ENCODE measurements around the gene TRPV2.

Gene TRPV2

DNA sequence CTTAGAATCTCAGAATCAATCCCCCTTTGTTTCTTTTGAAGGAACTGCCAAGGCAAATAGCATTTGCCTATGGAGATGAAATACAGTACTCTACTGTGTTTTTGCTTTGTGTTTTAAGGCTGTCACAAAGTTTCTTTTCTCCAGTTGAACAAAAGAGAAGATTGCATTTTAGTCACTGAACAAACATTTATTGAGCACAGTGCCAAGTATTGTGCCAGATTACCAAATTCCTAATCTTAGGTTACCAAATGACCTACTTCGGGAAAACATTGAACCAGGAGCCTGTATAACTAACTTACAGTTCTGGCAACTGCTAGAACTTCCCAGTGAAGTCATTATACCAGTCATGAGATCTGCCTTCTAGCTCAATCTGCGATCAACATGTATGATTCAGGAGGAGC lies 37.4 kb upstream of the TRPV2 start:
- Histone ChIP-seq H2BK120ac (ENCODE audit: insufficient read depth, low read length, poor library complexity) (no peak overlapping the region), H3K9ac (ENCODE audit: low read length) (no peak overlapping the region), H3K9me3 (ENCODE audit: insufficient read depth, low read depth, low read length) (no peaks in the 10 kb centered on the region), H3K79me2 (ENCODE audit: control insufficient read depth, insufficient read depth, low read length, poor library complexity) (peaks cover 7% of the 10 kb centered on the region), H2BK12ac (ENCODE audit: low read length) (no peak overlapping the region), H3K79me1 (ENCODE audit: low read length) (peaks cover 14% of the 10 kb centered on the region), H3K4me3 (ENCODE audit: low read depth, low read length) (no peak overlapping the region), H2AFZ (ENCODE audit: insufficient read depth, low read length, poor library complexity) (no peak overlapping the region), H2BK5ac (ENCODE audit: low read depth, low read length, poor library complexity) (no peak overlapping the region), H3K23ac (ENCODE audit: low read length) (no peak overlapping the region), H3K18ac (ENCODE audit: low read length) (no peak overlapping the region), H3K27me3 (ENCODE audit: insufficient read depth, low read length) (no peaks in the 10 kb centered on the region), H4K91ac (ENCODE audit: low read depth, low read length) (no peak overlapping the region), H3K4me1 (ENCODE audit: control insufficient read depth in 1 of 2, insufficient read depth in 2 of 2, low read length in 2 of 2) (peaks cover 7 to 11% of the 10 kb centered on the region in 2 experiments), H3K4ac (ENCODE audit: low read depth, low read length) (no peak overlapping the region), H3K4me2 (ENCODE audit: low read length) (no peak overlapping the region), H4K8ac (ENCODE audit: low read depth, low read length) (no peak overlapping the region), H4K12ac (ENCODE audit: low read depth, low read length) (no peak overlapping the region), H3K14ac (ENCODE audit: low read length) (no peak overlapping the region), H3K36me3 (ENCODE audit: control insufficient read depth in 1 of 2, insufficient read depth in 2 of 2, low read length in 2 of 2) (peaks cover 12% of the 10 kb centered on the region in 2 experiments), H3K27ac (ENCODE audit: low read depth, low read length) (no peak overlapping the region), H2AK5ac (ENCODE audit: low read length) (no peak overlapping the region)
- no CpG with 5 or more reads among the region's 2 CpGs for WGBS (ENCODE audit: extremely low coverage, insufficient coverage, insufficient read length)
- DNase-seq = no peak

DNA sequence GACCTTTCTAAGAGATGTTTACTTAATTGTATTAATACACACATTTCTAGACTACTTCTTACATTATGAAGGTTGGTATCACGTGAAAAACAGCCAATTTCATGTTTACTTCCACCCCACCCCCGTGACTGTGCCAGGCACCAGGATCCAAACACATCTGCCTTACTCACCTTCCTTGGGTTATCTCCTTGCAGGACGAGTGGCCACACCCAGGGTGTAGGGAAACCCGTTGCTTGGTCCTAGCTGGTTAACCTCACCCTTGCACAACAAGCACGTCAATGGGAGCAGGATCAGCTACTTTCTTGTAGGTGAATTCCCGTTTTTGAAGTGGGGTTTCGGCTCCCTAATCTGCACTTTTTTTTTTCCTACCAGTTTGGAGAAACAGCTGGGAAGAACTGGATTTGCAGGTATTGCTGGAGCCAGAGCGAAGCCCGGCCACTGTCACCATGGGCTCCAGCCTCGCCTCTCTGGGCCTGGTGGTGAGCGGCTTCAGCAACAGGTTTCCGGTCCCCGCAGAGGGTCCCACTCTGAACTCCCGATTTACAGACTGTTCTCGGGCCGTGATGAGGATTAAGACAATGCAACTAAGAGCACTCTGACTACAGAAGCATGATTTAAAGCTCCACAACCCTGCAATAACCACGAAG lies 36.6 kb upstream of the TRPV2 start:
- Histone ChIP-seq H2AK5ac (ENCODE audit: low read length) (peak overlapping the region; percentile 41), H3K4me2 (ENCODE audit: low read length) (no peak overlapping the region), H2BK5ac (ENCODE audit: low read depth, low read length, poor library complexity) (no peak overlapping the region), H3K36me3 (ENCODE audit: control insufficient read depth in 1 of 2, insufficient read depth in 2 of 2, low read length in 2 of 2) (peaks cover 13 to 20% of the 10 kb centered on the region in 2 experiments), H2BK120ac (ENCODE audit: insufficient read depth, low read length, poor library complexity) (no peak overlapping the region), H3K79me2 (ENCODE audit: control insufficient read depth, insufficient read depth, low read length, poor library complexity) (peaks cover 7% of the 10 kb centered on the region), H4K12ac (ENCODE audit: low read depth, low read length) (no peak overlapping the region), H3K27ac (ENCODE audit: low read depth, low read length) (no peak overlapping the region), H2BK12ac (ENCODE audit: low read length) (peak overlapping the region; percentile 30), H3K18ac (ENCODE audit: low read length) (no peak overlapping the region), H2AFZ (ENCODE audit: insufficient read depth, low read length, poor library complexity) (no peak overlapping the region), H3K9ac (ENCODE audit: low read length) (no peak overlapping the region), H3K27me3 (ENCODE audit: insufficient read depth, low read length) (no peaks in the 10 kb centered on the region), H3K79me1 (ENCODE audit: low read length) (peaks cover 14% of the 10 kb centered on the region), H3K23ac (ENCODE audit: low read length) (no peak overlapping the region), H3K4ac (ENCODE audit: low read depth, low read length) (no peak overlapping the region), H3K4me1 (ENCODE audit: control insufficient read depth in 1 of 2, insufficient read depth in 2 of 2, low read length in 2 of 2) (peaks cover 9 to 11% of the 10 kb centered on the region in 2 experiments), H4K91ac (ENCODE audit: low read depth, low read length) (no peak overlapping the region), H3K14ac (ENCODE audit: low read length) (no peak overlapping the region), H3K4me3 (ENCODE audit: low read depth, low read length) (no peak overlapping the region), H3K9me3 (ENCODE audit: insufficient read depth, low read depth, low read length) (no peaks in the 10 kb centered on the region), H4K8ac (ENCODE audit: low read depth, low read length) (no peak overlapping the region)
- no peak for DNase-seq
- WGBS (ENCODE audit: extremely low coverage, insufficient coverage, insufficient read length) = no CpG with 5 or more reads among the region's 17 CpGs

DNA sequence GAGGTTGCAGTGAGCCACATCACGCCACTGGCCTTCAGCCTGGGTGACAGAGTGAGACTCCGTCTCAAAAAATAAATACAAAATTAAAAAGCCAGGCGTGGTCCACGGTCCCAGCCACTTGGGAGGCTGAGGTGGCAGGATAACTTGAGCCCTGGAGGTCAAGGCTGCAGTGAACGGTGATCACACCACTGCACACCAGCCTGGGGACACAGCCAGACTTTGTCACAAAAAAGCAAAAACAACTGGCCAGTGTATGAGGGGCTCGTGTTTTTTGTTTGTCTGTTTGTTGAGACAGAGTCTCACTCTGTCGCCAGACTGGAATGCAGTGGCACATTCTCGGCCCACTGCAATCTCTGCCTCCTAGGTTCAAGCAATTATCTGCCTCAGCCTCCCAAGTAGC lies 35.7 kb upstream of the TRPV2 start:
- H3K9me3 ChIP-seq (ENCODE audit: insufficient read depth, low read depth, low read length) = no peaks in the 10 kb centered on the region
- H2BK120ac ChIP-seq (ENCODE audit: insufficient read depth, low read length, poor library complexity) = no peak overlapping the region
- H3K27ac ChIP-seq (ENCODE audit: low read depth, low read length) = no peak overlapping the region
- H2AK5ac ChIP-seq (ENCODE audit: low read length) = peak overlapping the region; percentile 96
- H3K18ac ChIP-seq (ENCODE audit: low read length) = no peak overlapping the region
- peak overlapping the region; percentile 43 for H4K8ac ChIP-seq (ENCODE audit: low read depth, low read length)
- no peak overlapping the region for H2BK5ac ChIP-seq (ENCODE audit: low read depth, low read length, poor library complexity)
- no peak overlapping the region for H3K14ac ChIP-seq (ENCODE audit: low read length)
- H3K9ac ChIP-seq (ENCODE audit: low read length) = no peak overlapping the region
- H3K4ac ChIP-seq (ENCODE audit: low read depth, low read length) = no peak overlapping the region
- no peak overlapping the region for H3K23ac ChIP-seq (ENCODE audit: low read length)
- H3K4me3 ChIP-seq (ENCODE audit: low read depth, low read length) = no peak overlapping the region
- no peak overlapping the region for H4K91ac ChIP-seq (ENCODE audit: low read depth, low read length)
- peaks cover 13 to 21% of the 10 kb centered on the region in 2 experiments for H3K36me3 ChIP-seq (ENCODE audit: control insufficient read depth in 1 of 2, insufficient read depth in 2 of 2, low read length in 2 of 2)
- peaks cover 7% of the 10 kb centered on the region for H3K79me2 ChIP-seq (ENCODE audit: control insufficient read depth, insufficient read depth, low read length, poor library complexity)
- no peak overlapping the region for H4K12ac ChIP-seq (ENCODE audit: low read depth, low read length)
- H3K4me1 ChIP-seq (ENCODE audit: control insufficient read depth in 1 of 2, insufficient read depth in 2 of 2, low read length in 2 of 2) = peaks cover 9 to 11% of the 10 kb centered on the region in 2 experiments
- DNase-seq = no peak
- no peaks in the 10 kb centered on the region for H3K27me3 ChIP-seq (ENCODE audit: insufficient read depth, low read length)
- no CpG with 5 or more reads among the region's 8 CpGs for WGBS (ENCODE audit: extremely low coverage, insufficient coverage, insufficient read length)
- H2AFZ ChIP-seq (ENCODE audit: insufficient read depth, low read length, poor library complexity) = no peak overlapping the region
- peak overlapping the region; percentile 71 for H2BK12ac ChIP-seq (ENCODE audit: low read length)
- H3K4me2 ChIP-seq (ENCODE audit: low read length) = no peak overlapping the region
- peaks cover 14% of the 10 kb centered on the region for H3K79me1 ChIP-seq (ENCODE audit: low read length)

DNA sequence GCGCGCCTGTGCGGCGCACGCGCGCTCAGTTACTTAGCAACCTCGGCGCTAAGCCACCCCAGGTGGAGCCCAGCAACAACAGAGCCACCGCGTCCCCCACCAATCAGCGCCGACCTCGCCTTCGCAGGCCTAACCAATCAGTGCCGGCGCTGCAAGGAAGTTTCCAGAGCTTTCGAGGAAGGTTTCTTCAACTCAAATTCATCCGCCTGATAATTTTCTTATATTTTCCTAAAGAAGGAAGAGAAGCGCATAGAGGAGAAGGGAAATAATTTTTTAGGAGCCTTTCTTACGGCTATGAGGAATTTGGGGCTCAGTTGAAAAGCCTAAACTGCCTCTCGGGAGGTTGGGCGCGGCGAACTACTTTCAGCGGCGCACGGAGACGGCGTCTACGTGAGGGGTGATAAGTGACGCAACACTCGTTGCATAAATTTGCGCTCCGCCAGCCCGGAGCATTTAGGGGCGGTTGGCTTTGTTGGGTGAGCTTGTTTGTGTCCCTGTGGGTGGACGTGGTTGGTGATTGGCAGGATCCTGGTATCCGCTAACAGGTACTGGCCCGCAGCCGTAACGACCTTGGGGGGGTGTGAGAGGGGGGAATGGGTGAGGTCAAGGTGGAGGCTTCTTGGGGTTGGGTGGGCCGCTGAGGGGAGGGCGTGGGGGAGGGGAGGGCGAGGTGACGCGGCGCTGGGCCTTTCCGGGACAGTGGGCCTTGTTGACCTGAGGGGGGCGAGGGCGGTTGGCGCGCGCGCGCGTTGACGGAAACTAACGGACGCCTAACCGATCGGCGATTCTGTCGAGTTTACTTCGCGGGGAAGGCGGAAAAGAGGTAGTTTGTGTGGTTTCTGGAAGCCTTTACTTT lies 34.5 kb upstream of the TRPV2 start, which contains the start of gene UBB:
Gene UBB, plus strand, starts transcription at position 452 of the 856 bp plus-strand sequence. CDS start 817 bp downstream, outside the sequence.
- peak; percentile 98 for DNase-seq
- Histone ChIP-seq H3K4me3 (ENCODE audit: low read depth, low read length) (peak within 1 kb of the TSS; percentile 81), H2BK120ac (ENCODE audit: insufficient read depth, low read length, poor library complexity) (peak within 1 kb of the TSS; percentile 84), H3K4ac (ENCODE audit: low read depth, low read length) (peak within 1 kb of the TSS; percentile 90), H3K9ac (ENCODE audit: low read length) (peak within 1 kb of the TSS; percentile 89), H2BK5ac (ENCODE audit: low read depth, low read length, poor library complexity) (peak within 1 kb of the TSS; percentile 88), H3K18ac (ENCODE audit: low read length) (peak within 1 kb of the TSS; percentile 95), H3K27me3 (ENCODE audit: insufficient read depth, low read length) (no peaks in the 10 kb centered on the region), H3K79me2 (ENCODE audit: control insufficient read depth, insufficient read depth, low read length, poor library complexity) (peaks cover 7% of the 10 kb centered on the region), H2AFZ (ENCODE audit: insufficient read depth, low read length, poor library complexity) (peak within 1 kb of the TSS; percentile 66), H2AK5ac (ENCODE audit: low read length) (no peak within 1 kb of the TSS), H3K36me3 (ENCODE audit: control insufficient read depth in 1 of 2, insufficient read depth in 2 of 2, low read length in 2 of 2) (peaks cover 13 to 21% of the 10 kb centered on the region in 2 experiments), H3K4me1 (ENCODE audit: control insufficient read depth in 1 of 2, insufficient read depth in 2 of 2, low read length in 2 of 2) (peaks cover 9 to 11% of the 10 kb centered on the region in 2 experiments), H4K8ac (ENCODE audit: low read depth, low read length) (peak within 1 kb of the TSS; percentile 91), H3K23ac (ENCODE audit: low read length) (no peak within 1 kb of the TSS), H4K91ac (ENCODE audit: low read depth, low read length) (peak within 1 kb of the TSS; percentile 87), H3K14ac (ENCODE audit: low read length) (peak within 1 kb of the TSS; percentile 84), H3K9me3 (ENCODE audit: insufficient read depth, low read depth, low read length) (no peaks in the 10 kb centered on the region), H3K4me2 (ENCODE audit: low read length) (peak within 1 kb of the TSS; percentile 81), H4K12ac (ENCODE audit: low read depth, low read length) (peak within 1 kb of the TSS; percentile 90), H3K27ac (ENCODE audit: low read depth, low read length) (peak within 1 kb of the TSS; percentile 83), H3K79me1 (ENCODE audit: low read length) (peaks cover 14% of the 10 kb centered on the region), H2BK12ac (ENCODE audit: low read length) (peak within 1 kb of the TSS; percentile 52)
- no CpG with 5 or more reads among the region's 67 CpGs for WGBS (ENCODE audit: extremely low coverage, insufficient coverage, insufficient read length)
